ENCODE results near the gene SMC1B.
"Not testable (repeated sequence)": the region's sequence is repeated elsewhere in the genome, so short reads cannot be mapped to it uniquely, and the experiment has no call there.

Gene SMC1B

DNA sequence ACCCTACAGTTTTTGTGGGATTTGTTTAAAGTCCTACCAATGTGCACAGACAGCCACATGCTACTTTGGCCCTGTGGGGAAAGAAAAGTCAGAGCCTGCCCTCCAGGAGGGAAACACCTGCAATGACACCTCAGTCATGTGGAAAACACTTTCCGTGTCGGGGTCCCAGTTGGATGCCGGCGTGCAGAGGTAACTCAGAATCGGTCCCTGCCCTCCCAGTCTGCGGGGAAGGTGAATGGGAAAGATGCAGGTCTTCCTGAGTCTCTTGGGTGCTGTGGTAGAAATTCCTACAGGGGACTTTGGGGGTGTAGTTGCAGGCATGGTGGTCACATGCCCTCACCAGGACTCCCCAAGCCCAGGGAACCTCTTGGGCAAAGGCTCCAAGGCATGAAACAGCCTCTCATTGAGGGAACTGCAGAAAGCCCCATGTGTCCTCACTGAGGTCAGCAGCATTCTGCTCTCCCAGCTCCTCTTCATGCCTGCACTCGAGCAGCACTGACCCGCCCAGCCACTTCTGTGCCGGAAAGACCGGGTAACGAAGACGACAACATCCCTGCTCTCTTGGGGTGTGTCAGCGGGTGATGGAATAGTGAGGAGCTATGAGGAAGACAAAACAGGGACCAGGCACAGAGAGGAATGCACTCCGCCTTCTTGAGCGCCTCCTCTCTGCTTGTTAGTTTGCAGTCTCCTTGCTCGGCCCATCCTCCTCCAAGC is 4.8 kb upstream of the SMC1B start:
- no peak for DNase-seq

DNA sequence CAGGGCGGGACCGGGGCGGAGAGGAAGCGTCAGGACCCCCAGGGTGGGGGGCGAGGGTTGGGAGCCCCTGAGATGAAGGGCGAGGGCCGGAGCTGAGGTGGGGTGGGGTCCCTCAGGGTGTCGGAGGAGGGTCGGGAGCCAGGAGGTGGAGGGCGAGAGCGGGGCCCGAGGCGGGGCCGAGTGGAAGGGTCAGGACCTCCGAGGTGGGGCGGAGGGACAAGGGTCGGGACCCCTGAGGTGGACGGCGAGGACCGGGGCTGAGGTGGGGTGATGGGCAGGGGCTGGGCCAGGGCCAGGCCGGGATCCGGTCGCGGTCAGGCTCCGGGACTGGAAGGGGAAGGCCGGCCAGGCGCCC is 409 bp downstream of the SMC1B start:
- DNase-seq = no peak

DNA sequence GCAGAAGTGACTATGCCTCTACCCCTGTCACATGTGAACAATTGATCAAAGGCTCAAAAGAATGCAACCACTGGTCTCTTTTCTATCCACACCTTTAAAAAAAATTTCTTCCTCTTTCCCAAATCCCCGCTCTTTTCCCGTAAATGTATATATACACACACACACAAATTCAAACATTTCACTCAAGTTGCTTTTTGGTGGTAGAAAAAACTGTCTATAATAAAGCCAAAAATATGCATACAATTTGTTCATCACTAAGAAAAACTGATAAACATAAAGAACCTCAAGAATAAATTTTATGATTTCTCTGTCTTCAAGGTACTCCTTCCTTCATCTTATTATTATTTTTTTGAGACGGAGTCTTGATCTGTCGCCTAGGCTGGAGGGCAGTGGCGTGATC is 5.6 kb downstream of the SMC1B start:
- no peak for DNase-seq

DNA sequence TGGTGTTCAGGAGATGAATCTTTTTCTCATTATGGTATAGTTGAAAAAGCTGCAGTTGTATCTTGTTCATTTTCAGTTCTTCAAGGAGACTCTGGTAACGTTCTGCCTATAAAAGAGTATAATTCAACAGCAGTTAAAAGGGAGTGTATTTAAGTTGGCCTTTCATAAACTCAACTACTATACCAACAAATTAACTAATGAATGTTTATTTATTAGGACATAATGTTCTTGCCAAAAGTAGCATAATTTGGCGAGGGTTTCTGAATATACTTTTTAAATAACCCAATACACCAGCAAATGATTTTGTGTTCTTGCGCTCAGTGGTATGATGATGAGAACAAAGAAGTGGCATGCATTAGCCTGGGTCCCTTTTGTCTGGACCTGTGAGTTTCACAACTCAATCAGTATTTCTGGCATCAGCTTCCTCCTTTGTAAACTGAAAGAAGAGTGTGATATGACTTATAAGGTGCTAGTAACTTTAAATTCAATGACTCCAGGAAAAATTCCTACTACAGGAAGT is 10.9 kb downstream of the SMC1B start:
- no peak for DNase-seq

DNA sequence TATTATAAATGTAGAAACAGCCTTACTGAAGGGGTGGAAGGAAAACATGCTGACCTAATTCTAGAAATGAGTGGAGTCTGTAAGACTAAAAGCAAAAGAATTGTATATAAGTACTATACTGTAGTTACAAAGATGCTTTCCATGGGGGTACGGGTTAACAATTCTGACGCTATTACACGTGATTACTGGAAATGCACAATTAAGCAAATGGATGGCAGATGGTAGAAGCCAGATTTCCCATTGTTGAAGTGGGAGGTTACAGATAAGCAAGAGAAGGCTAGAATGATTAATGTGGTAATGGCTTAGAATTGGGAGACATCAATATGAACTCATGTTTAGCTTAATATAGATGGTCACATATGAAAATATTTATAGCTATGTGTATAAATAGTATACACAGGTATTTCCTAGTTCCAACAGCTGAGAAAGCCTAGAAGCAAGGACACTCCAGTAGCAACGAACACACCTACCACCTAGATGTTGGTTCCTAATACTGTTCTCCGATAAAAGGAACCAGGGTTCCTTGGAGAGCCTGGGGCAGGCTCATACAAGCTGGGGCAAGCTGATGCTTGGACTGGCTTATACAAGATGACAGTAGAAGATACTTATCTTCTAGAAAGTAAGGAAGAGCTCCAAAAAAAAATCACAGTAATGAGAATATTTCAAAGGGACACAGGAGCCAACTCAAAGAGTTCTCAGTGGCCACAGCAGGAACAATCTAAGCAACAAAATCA is 13.5 kb downstream of the SMC1B start:
- no peak for DNase-seq

DNA sequence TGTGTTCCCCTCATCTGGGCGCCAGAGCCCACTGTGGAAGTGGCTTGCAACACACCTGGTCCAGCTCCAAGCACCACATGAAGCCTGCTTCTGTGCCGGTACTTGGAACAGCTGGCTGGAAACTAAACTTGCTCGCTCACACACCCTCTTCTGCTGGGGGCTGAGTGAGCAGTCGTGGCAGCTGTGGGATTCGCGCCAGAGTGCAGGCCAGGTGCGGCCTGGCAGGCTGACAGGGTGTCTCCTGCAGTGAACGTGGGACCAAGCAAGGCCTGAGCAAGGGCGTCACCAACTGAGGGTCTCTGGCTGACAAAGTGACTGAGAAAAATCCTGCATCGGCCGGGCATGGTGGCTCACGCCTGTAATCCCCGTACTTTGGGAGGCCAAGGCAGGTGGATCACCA is 15.2 kb downstream of the SMC1B start:
- DNase-seq = no peak

DNA sequence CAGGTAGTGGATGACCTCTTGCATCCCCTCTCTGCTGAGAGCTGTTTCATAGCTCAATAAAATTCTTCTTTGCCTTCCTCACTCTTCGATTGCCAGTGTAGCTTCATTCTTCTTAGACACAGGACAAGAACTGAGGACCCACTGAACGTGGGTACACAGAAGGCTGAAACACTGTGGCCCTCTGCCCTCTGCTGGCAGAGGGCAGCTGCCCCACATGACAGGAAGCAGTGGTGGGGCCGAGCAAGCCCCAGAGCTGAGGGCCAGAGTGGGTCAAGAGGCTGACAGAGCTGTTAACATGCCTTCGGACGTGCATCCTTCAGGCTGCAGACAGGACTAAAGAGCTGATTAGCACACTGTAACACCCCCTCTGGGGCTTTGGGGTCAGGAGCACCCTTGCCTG is 15.6 kb downstream of the SMC1B start:
- DNase-seq = peak; percentile 20

DNA sequence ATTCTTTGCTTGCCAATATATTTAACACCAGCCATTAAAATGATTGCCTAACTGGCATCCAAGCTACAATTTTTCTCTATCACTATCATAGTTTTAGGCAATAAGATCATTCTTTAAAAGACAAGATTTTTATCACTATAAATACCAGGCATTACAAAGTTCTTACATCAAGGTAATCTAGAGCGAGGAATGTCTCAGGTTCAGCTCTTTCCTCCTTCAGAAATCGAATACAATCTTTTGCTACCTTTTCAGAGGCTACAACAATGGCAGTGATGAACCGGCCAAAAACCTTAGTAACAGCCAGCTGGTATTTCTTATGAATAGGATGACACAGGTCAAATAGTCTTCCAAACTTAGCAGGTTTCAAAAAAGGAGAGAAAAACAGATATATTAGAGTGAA is 23.9 kb downstream of the SMC1B start:
- DNase-seq = no peak

DNA sequence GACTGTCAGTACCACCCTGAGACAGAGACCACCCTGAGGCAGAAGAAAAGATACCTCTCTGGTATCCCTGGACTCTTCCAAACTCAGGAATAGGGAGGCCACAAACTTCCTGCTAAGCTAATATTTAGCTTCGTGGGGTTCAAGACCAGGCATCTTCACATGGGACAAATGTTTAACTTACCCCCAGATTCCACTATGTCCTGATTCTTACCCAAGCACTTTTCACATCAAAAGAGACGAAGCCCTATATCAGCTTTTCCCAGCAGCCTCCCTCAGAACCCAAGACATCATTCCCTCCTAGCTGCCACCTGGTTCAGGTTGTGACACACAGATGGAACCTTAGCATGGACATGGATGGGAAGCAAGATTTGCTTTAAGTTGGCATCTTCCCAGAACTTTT is 32.1 kb downstream of the SMC1B start:
- no peak for DNase-seq

DNA sequence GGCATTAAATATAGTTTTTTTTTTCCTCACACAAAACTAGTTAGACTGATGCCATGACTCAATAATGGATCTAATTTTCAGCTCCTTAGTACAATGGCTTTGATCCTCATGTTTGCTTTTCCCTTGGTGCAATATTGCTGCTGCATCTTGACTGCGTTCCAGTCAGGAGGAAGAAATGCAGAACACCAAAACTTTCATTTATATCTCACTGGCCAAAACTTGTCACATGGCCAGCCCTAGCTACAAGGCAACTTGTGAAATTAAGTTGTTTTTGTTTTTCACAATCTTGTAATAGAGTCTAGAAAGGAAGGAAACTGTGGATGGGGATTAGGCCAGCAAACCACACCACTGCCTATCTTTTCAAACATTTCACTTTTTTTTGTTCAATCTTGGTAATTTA is 36.7 kb downstream of the SMC1B start:
- DNase-seq = no peak

DNA sequence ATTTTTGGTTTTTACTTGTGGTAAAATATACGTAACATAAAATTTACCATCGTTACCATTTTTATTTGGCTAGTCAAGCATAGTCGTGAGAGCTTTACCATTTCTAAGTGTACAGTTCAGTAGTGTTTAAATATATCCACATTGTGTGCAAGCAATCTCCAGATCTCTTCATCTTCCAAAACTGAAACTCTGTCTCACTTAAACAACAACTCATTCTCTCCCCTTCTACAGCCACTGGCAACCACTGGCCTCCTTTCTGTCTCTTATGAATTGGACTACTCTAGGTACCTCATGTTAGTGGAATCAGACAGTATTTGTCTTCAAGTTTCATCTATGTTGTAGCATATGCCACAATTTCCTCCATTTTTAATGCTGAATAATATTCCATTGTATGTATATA is 37.4 kb downstream of the SMC1B start:
- DNase-seq = no peak

DNA sequence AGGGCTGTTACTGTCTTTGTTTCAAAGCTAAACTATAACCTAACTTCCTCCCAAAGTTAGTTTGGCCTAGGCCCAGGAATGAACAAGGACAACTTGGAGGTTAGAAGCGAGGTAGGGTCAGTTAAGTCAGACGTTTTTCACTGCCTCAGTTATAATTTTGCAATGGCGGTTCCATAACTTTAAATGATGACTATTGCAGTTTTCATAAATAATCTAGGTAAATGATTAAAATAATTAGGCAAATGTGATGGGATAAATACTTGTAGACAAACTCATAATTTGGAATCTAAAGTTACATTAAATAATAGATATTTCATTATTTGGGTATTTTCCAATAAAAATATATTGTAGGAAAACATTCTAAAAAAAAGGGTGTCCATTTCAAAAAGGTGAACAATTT is 39.8 kb downstream of the SMC1B start:
- DNase-seq = not testable (repeated sequence)

DNA sequence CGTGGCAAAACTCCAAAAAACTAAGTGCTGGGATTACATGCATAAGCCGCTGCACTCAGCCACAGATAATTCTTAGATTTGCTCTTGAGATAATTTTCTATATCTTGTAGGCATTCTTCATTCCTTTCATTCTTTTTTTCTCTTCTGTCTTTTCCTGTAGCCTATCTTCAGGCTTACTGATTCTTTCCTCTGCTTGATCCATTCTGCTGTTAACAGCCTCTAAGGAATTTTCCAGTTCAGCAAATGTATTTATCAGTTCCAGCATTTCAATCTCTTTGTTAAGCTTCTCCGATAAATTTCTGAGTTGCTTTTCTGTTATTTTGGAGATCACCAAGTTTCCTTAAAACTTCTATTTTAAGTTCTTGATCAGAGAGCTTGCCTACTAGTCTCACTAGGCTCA is 46.7 kb downstream of the SMC1B start:
- DNase-seq = no peak

DNA sequence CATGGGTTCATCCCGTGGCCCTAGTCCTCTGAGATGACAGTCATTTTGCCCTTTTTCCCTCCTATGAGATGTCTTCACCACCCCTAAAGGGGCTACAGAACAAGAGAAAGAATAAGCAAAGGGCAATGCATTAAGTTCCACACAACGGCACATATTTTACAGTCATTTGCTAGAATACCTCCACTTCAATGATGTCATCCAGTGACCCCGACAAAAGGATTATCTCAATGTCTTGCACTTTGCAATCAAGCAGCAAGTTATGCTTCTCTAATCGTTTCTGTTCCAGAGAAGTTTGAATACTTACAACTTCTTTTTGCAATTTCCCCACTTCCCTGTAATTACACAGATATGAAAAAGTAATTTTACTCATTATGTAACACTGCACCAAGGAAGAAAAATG is 53.8 kb downstream of the SMC1B start:
- no peak for DNase-seq

DNA sequence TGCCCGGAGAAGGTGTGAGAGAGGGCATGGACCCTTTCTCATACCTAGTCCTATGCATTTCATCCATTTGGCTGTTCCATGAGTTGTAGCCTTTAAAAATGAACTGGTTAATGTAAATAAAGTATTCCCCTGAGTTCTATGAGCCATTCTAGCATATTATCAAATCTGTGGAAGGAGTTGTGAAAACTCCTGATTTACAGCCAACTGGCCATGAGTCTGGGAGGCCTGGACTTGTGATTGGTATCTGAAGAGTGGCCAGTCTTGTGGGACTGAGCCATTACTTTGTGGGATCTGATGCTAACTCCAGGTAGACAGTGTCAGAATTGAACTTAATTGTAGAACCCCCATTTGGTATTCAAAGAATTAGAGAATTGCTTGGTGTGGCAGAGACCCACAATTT is 55.3 kb downstream of the SMC1B start:
- DNase-seq = no peak

DNA sequence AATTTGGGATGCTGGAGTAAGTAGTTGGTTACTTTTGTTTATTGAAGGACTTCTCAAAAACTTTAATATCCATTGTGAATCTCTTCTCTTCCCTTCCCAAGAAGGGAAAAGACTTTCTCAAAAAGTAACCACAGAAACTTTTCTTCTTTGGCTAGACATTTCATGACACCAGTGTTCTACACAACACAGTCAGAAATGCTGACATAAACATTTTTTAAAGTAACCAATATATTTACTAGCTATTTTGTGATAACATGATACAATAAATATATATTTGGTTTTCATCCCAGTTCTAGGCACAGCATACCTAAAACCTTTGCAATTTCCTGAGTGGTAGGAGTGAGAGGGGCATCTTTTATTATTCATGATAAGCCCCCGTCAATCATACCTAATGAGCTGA is 55.9 kb downstream of the SMC1B start:
- no peak for DNase-seq

DNA sequence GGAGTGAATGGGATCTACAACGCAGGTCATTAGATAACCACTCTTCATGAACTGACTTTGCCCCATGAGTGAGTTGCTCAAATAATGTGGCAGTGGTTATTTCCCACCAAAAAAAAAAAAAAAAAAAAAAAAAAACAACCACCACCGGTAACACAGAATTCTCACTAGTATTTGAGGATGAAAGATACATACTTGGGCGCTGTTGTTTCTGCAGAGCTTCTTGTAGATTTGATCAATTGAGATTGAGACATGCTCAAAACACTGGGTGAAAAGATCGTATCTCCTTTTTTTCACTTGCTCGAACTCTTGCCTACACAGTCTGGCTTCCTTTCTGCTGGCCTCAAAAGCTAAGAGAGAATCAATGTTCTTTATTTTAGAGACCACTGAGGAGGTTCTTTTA is 59.6 kb downstream of the SMC1B start:
- no peak for DNase-seq

DNA sequence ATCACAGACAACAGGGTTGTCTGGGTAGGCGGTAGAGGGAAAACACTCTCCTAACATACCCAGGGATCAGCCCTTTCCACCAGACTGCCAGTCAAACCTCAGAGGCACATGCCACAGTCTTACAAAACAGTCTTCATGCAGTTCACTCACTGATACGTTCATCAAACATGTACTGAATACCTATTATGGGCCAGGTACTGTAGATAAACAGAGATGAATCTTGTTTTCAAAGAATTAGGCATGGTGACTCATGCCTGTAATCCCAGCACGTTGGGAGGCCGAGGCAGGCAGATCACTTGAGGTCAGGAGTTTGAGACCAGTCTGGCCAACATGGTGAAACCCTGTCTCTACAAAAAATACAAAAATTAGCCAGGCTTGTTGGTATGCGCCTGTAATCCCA is 60.6 kb downstream of the SMC1B start:
- not testable (repeated sequence) for DNase-seq

DNA sequence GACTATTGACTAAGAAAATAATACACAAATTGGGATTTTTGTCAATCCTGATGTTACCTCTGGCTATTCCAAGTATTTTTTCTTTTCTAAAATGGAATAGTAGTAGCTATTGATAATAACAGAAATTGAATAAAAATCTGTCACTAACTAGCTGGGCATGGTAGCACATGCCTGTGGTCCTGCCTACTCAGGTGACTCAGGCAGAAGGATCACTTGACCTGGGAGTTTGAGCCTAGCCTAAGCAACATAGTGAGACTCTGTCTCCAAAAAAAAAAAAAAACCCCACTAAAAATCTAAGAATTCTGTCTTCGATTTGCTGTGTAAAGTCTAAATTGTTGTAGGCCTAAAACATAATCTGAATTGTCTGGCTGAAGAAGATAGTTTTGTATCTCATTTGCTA is 61.4 kb downstream of the SMC1B start:
- DNase-seq = no peak

DNA sequence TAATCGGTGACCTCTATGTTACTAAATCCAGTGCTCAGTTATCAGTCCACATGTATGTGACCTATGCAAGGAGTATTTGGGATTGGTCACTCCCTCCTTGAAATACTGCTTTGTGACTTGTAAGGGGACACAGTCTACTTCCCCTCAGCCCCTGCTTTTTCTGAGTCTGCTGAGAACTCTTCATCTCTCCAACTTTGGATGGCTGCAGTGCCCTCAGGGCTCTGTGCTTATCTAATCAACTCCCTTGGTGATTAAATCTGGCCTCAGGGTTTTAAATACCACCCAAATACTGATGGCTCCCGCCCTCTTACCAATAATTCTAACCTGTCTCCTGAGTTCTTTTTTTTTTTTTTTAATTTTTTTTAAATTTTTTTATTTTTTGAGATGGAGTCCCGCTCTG is 63.5 kb downstream of the SMC1B start:
- no peak for DNase-seq

DNA sequence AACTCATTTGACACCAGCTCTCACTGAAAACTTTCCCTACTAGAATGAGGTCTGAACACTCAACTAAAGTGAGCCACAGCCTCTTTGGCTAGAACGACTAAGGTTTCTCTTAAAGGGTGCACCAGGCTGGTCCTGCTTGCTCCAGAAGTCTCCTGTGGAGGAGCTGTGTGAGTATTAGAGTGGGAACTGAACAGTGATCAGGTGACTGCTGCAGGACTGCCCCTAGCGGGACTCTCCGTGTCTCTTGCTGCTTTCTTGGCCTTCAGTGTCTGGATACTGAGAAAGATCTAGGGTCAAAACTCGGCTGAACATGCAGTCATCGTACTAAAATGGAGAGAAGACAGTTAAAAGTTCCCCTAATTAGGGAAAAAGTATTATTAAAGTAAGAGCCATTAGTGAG is 69.1 kb downstream of the SMC1B start:
- DNase-seq = peak; percentile 71

DNA sequence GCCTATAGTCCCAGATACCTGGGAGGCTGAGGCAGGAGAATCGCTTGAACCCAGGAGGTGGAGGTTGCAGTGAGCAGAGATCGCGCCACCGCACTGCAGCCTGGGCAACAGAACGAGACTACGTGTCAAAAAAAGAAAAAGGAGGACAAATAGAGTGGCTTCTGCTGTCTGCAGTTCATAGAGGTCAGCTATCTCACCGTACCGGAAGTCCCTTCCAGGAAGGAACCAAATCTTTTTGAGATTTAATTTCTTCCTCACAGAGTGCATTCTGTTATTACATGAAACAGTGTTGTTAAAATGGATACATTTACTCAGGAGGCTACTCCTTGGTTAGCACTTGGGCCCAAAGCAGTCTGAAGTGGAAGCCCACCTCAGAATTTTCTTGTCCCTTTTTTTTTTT is 70.3 kb downstream of the SMC1B start:
- DNase-seq = no peak

DNA sequence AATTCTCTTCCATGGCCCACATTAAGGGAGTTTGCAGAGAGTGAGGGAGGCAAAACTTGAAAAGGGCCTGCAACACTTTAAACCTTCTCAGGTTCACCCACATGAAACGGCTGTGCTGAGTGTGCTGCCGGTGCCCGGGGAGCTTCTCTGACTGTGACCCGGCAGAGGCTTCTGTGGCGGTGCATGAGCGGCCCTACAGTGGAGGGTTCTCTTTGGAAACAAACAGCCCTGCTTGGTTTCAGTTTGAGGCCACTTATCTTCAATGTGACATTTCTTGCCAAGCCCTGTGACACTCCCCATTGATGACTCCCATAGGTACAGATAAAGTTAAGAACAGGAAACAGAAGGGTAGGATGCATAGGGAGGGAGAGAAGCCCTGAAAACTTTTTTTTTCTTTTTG is 71.9 kb downstream of the SMC1B start:
- DNase-seq = peak; percentile 94

DNA sequence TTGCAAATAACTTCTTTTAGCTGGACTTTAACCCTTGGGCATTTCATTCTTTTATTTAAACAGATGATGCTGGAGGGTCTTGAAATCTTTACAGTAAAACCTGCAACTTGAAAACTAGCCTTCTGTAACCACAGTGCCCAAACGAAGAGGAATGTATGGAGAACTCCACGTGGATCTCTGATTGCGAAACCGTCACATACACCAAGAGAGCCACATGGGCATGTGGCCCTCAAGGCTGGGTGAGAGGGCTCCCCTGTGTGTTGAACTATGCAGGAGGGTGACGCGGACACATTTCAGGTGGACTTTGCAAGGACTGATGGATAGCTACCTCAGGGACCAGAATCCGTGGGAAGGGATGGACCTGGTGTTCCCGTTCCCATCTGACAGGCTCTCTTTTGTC is 73.1 kb downstream of the SMC1B start:
- DNase-seq = no peak

DNA sequence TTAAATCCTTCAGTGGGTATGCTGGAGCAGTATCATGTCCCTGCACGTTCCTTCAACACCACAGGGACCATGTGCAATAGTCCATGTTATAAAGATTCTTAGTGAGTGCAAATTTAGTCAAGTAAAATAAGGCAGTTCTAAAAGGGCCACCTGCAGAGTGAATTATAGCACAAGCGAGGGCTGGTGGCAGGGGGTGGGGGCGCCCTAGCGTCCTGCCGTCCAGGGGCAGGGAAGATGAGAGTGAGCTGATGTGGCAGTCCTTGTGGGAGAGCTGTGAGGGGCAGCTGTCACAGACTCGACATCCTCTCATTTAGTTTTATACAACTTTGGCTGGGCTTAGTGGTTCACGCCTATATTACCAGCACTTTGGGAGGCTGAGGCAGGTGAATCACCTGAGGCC is 74.6 kb downstream of the SMC1B start:
- no peak for DNase-seq

Measured in hematopoietic multipotent progenitor cell treated with erythropoietin and hydrocortisone succinate and interleukin-3 and kit ligand, for 8 days (in vitro differentiated cells).